A673 (cell line): ENCODE measurements around the gene MAML3. TPM values are rescaled to one million over a fixed set of nuclear protein-coding genes. Genes with fewer than 3 reads are reported as not detected.

Source experiments
- BruUV-seq: library from RNA; stranded (reverse); fragments of 400-500 nt; replicated peaks from 2 replicates; lab custom pipeline; 2021; lab: Mats Ljungman, UMichigan
- CTCF ChIA-PET: fragments of 300-600 bp; sonication (Branson Sonifier 250); formaldehyde crosslinking; loops from one replicate; lab custom pipeline; 2022; ENCODE audit warnings: antibody characterized with exemption; lab: Charles Lee
- POLR2A ChIA-PET: fragments of 300-600 bp; sonication (Branson Sonifier 250); formaldehyde crosslinking; loops from one replicate; lab custom pipeline; 2022; ENCODE audit warnings: antibody characterized with exemption; ENCODE audit not compliant: low non-redundant PET; lab: Charles Lee
- DNase-seq: peaks from one replicate; pipeline ENCODE4 v3.0.0-alpha.2; 2015; ENCODE audit warnings: low spot score
- H3K27ac ChIP-seq: fragments of 200-600 bp; sonication (generic); 2 replicates; pipeline ENCODE4 v1.5.1; 2016; ENCODE audit warnings: mixed run types, low read depth, mild to moderate bottlenecking, mixed read lengths, antibody characterized with exemption, low read length; ENCODE audit not compliant: poor library complexity, severe bottlenecking
- H3K27me3 ChIP-seq: fragments of 200-600 bp; sonication (generic); replicated peaks from 2 replicates; pipeline ENCODE4 v1.6.1; 2017; ENCODE audit warnings: mixed run types, low read depth, mild to moderate bottlenecking, mixed read lengths, antibody characterized with exemption, low read length; ENCODE audit not compliant: insufficient read depth, poor library complexity
- H3K36me3 ChIP-seq: fragments of 200-600 bp; sonication (generic); 2 replicates; pipeline ENCODE4 v1.6.1; 2016; ENCODE audit warnings: mixed run types, mild to moderate bottlenecking, mixed read lengths, antibody characterized with exemption, low read length; ENCODE audit not compliant: insufficient read depth, poor library complexity, severe bottlenecking
- H3K4me1 ChIP-seq: fragments of 200-600 bp; sonication (generic); 2 replicates; pipeline ENCODE4 v1.6.1; 2017; ENCODE audit warnings: mixed run types, mild to moderate bottlenecking, mixed read lengths, antibody characterized with exemption, low read length; ENCODE audit not compliant: insufficient read depth, poor library complexity, severe bottlenecking
- H3K4me3 ChIP-seq: fragments of 200-600 bp; sonication (generic); 2 replicates; pipeline ENCODE4 v1.5.1; 2016; ENCODE audit warnings: low read depth, mixed run types, mild to moderate bottlenecking, mixed read lengths, low read length; ENCODE audit not compliant: poor library complexity, severe bottlenecking
- H3K9me3 ChIP-seq: fragments of 200-600 bp; sonication (generic); 2 replicates; pipeline ENCODE4 v1.6.1; 2016; ENCODE audit warnings: mixed run types, low read depth, mild to moderate bottlenecking, mixed read lengths, antibody characterized with exemption, low read length; ENCODE audit not compliant: poor library complexity, severe bottlenecking
- EZH2 ChIP-seq: fragments of 200-600 bp; sonication (generic); IDR thresholded peaks from 2 replicates; pipeline ENCODE4 v1.6.1; 2017; ENCODE audit warnings: borderline replicate concordance, low read depth, mild to moderate bottlenecking, mixed read lengths, antibody characterized with exemption, low read length; ENCODE audit not compliant: poor library complexity, severe bottlenecking
- intact Hi-C: fragments of 100-400 bp; cut with micrococcal nuclease; formaldehyde crosslinking; loops from one replicate; pipeline ENCODE4 v1.10.0; 2022; ENCODE audit not compliant: unreplicated experiment
- total RNA-seq: library from RNA; stranded (reverse); gene quantifications from 2 replicates; pipeline ENCODE4 v1.2.3, GENCODE V29; 2021
- TF ChIP-seq, protein P1 (sequence below): fragments of 300-800, 200-600 bp; sonication (generic); conservative IDR thresholded peaks from 2 replicates; pipeline ENCODE4 v1.5.1; 2017; ENCODE audit warnings: low read depth, mild to moderate bottlenecking, antibody characterized with exemption, low read length, moderate library complexity, mixed read lengths

The MAML3 gene
- total RNA-seq, 1 experiment from 2014 or later, result 3.7 TPM

DNA sequence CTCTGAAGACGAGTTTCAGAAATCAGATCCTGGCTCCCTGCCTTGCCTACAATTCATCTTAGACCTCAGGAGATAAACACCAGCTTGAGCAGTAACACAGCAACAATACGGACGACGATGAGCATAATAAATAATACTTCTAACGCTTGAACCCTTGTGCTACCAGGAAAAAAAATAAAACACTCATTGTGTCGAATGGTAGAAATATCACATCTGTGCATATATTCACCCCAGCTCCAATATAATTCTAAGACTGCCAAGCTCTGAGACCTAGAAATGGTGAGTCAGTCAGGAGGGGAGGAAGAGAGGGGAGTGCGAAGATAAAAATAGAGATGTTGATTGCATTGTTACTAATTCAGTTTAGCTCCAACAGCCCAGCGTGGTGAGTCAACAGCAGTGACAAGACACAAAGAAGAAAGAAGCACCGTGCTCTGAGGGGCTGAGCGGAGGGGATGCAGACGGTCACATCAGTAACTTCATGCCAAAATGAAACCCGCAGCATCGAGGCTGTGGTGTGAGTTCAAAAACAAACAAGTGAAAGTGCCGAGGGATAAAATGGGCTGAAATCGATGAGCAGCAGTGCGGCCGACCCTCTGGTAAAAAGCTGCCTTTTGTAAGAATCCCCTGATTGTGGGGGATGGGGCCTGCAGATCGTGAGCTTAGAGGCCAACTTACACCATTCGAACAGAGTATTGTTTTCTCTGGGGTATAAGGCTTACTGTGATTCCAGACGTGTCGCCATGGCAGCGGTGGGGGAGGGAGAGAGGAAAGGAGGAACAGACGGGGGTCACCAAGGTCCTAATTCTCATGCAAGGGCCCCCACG lies 338.0 kb downstream of the MAML3 start:
- no peak overlapping the region for H3K27ac ChIP-seq
- ChIA-PET CTCF (no interaction called here), POLR2A (no interaction called here)
- DNase-seq, result peak; percentile 24
- BruUV-seq, result no TSS peak
- H3K36me3 ChIP-seq, result no peaks in the 10 kb centered on the region
- H3K27me3 ChIP-seq, result no peaks in the 10 kb centered on the region
- H3K9me3 ChIP-seq, result no peaks in the 10 kb centered on the region
- TF ChIP-seq, protein P1, sequence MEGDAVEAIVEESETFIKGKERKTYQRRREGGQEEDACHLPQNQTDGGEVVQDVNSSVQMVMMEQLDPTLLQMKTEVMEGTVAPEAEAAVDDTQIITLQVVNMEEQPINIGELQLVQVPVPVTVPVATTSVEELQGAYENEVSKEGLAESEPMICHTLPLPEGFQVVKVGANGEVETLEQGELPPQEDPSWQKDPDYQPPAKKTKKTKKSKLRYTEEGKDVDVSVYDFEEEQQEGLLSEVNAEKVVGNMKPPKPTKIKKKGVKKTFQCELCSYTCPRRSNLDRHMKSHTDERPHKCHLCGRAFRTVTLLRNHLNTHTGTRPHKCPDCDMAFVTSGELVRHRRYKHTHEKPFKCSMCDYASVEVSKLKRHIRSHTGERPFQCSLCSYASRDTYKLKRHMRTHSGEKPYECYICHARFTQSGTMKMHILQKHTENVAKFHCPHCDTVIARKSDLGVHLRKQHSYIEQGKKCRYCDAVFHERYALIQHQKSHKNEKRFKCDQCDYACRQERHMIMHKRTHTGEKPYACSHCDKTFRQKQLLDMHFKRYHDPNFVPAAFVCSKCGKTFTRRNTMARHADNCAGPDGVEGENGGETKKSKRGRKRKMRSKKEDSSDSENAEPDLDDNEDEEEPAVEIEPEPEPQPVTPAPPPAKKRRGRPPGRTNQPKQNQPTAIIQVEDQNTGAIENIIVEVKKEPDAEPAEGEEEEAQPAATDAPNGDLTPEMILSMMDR, result no peak
- no peak for TF ChIP-seq EZH2
- intact Hi-C loops, result no loop called here
- H3K4me1 ChIP-seq, result no peaks in the 10 kb centered on the region
- no peak overlapping the region for H3K4me3 ChIP-seq

DNA sequence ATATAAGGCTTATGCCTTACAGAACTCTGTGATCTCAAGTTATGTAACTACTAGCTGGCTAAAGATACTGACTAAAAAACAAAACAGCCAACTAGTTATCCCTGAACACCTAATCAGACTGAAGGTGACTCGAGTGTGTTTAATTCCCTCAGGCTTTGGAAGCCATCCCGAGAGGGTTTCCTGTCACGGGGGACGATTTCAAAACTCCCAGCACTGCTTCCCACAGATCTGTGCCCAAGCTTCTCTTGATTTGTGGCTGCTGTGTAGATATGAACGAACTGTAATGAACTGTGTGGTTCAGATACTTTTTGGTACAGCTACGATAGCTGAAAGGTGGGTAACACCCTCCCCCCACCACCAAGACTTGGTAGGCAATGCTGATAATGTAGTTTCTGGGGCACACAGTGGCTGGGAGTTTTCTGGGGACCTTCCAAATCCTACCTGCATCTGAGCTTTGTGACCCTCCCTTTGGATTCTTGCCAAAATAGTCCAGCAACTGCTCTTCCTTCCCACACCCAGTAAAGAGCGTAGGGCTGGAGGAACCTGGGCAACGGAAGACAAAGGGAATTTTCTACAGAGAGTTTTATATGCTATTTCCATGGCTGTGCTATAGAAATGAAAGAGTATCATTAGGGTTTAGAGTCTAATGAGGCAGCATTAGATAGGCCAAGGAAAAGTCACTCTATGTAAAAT lies 339.5 kb downstream of the MAML3 start:
- intact Hi-C loops, result no loop called here
- Histone ChIP-seq H3K27me3 (no peaks in the 10 kb centered on the region), H3K36me3 (no peaks in the 10 kb centered on the region), H3K27ac (no peak overlapping the region), H3K9me3 (peaks cover 5% of the 10 kb centered on the region), H3K4me1 (no peaks in the 10 kb centered on the region), H3K4me3 (no peak overlapping the region)
- no TSS peak for BruUV-seq
- no peak for TF ChIP-seq EZH2
- TF ChIP-seq, protein P1, result no peak
- DNase-seq, result no peak
- CTCF ChIA-PET, result interaction anchor here (0.5 kb wide), 1 partner anchor 81 kb away, joined by 9 read pairs; no protein-coding TSS in a partner anchor
- POLR2A ChIA-PET, result no interaction called here

DNA sequence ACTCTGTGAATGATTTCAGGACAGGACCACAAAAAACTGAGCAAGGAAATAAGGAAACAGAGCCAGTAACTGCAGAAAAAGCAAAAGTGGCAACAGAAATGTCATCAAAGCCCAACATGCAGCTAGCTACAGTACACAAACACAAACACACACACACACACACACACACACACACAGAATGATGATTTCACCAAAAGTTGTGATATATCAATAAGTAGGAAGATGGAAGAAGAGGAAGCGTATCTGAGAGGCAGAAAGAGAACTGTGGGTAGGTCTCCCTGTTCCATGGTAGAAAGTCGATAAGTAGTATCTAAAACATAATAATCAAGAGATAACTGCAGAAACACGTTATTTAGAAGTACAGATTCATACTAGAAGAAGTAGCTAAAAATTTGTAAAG lies 340.1 kb downstream of the MAML3 start:
- intact Hi-C loops, result no loop called here
- POLR2A ChIA-PET, result no interaction called here
- no TSS peak for BruUV-seq
- H3K4me1 ChIP-seq, result peaks cover 2% of the 10 kb centered on the region
- CTCF ChIA-PET, result interaction anchor here (0.5 kb wide), 1 partner anchor 81 kb away, joined by 9 read pairs; no protein-coding TSS in a partner anchor
- no peaks in the 10 kb centered on the region for H3K27me3 ChIP-seq
- TF ChIP-seq, protein P1, result no peak
- no peak for TF ChIP-seq EZH2
- H3K4me3 ChIP-seq, result no peak overlapping the region
- H3K27ac ChIP-seq, result no peak overlapping the region
- peaks cover 5% of the 10 kb centered on the region for H3K9me3 ChIP-seq
- no peak for DNase-seq
- H3K36me3 ChIP-seq, result no peaks in the 10 kb centered on the region
